Measurements from ENCODE around the gene APBB1IP. TPM values are rescaled to one million over a fixed set of nuclear protein-coding genes. Genes with fewer than 3 reads are reported as not detected.
A peak's percentile ranks its signal among the peaks of the same experiment; 100 is the strongest.

The APBB1IP gene
- total RNA-seq, 3 donors from 2014 or later (not counting 1 experiment from before 2014, with no cell fraction given) = 92.5 to 119 (median 100) TPM

DNA sequence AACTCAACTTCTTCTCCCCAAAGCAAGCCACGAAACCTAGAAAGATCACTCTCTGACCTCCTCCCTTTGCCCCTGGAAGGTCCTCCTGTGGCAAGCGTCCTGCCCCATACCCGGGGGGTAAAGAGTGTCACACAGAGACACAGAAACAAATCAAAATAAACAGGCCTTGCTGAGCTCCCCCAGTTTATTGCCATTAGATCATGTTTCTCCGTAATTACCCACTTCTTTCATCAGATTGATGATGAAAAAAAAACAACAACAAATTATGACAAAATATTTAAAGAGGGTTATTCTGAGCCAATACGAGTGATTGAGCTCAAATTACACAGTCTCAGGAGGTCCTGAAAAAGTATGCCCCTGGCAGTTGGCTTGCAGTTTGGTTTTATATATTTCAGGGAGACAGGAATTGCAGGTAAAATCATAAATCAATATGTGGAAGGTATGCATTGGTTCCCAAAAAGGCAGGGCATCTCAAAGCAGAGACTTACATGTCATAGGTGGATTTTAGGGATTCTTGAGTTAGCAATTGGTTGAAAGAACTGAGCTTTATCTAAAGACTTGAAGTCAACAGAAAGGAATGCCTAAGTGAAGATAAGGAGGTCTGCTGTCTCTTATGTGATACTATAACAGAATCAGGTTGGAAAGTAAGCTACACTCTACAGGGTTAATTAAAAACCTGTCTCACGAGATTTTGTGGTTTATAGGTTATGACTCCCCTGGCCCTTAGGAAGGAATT lies 86.2 kb downstream of the APBB1IP start:
- no peak for DNase-seq
- intact Hi-C loops (cut with micrococcal nuclease) = no loop called here

DNA sequence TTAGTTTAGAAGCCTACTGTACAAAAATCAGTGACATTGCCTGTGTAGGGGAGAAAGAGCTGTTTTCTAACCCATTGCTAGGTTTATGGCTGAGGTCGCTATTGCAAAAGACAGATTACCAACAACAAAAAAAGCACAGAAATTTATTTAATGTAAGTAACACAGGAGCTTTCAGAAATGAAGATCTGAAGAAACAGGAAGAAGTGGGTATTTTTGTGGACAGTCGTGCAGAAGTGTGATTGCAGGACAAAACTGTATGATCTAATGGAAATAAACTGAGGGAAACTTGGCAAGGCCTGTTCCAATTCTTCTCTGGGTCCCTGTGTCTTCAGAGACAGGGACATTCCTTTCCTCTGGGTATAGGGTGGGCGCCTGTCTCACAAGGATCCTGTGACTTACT lies 87.4 kb downstream of the APBB1IP start:
- ATAC-seq (no peak), DNase-seq (no peak)
- H3K4me1 Mint-ChIP-seq = peaks cover 29 to 35% of the 10 kb centered on the region in 2 donors
- Histone ChIP-seq H3K27ac (ENCODE audit: low read length) (peak overlapping the region; percentile 48), H3K4me3 (ENCODE audit: low read length) (no peak overlapping the region), H3K4me1 (ENCODE audit: control insufficient read depth, insufficient read depth, low read length) (peaks cover 13% of the 10 kb centered on the region), H3K27me3 (ENCODE audit: control insufficient read depth, insufficient read depth, low read length) (no peaks in the 10 kb centered on the region), H3K9me3 (ENCODE audit: control insufficient read depth, insufficient read depth, low read length) (no peaks in the 10 kb centered on the region), H3K36me3 (ENCODE audit: control insufficient read depth, insufficient read depth, low read length) (peaks cover 63% of the 10 kb centered on the region)
- whole genome bisulfite sequencing (ENCODE audit: insufficient coverage) = 48% methylated on average over 2 of the region's 3 CpGs
- intact Hi-C loops (cut with micrococcal nuclease) = no loop called here
- H3K9me3 Mint-ChIP-seq = no peaks in the 10 kb centered on the region
- peak overlapping the region; percentile 69 to 80 for H3K27ac Mint-ChIP-seq
- H3K27me3 Mint-ChIP-seq (ENCODE audit: low read depth in 2 of 2) = no peaks in the 10 kb centered on the region
- peak overlapping the region; percentile 32 for H3K4me3 Mint-ChIP-seq
- TF ChIP-seq, protein P1, sequence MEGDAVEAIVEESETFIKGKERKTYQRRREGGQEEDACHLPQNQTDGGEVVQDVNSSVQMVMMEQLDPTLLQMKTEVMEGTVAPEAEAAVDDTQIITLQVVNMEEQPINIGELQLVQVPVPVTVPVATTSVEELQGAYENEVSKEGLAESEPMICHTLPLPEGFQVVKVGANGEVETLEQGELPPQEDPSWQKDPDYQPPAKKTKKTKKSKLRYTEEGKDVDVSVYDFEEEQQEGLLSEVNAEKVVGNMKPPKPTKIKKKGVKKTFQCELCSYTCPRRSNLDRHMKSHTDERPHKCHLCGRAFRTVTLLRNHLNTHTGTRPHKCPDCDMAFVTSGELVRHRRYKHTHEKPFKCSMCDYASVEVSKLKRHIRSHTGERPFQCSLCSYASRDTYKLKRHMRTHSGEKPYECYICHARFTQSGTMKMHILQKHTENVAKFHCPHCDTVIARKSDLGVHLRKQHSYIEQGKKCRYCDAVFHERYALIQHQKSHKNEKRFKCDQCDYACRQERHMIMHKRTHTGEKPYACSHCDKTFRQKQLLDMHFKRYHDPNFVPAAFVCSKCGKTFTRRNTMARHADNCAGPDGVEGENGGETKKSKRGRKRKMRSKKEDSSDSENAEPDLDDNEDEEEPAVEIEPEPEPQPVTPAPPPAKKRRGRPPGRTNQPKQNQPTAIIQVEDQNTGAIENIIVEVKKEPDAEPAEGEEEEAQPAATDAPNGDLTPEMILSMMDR (IDR thresholded peaks at IDR 0.05) = no peak
- H3K36me3 Mint-ChIP-seq = no peaks in the 10 kb centered on the region

More for the DNA sequence above, 86.2 kb downstream of the APBB1IP start:
- Mint-ChIP-seq H3K36me3 (no peaks in the 10 kb centered on the region), H3K27ac (peak overlapping the region; percentile 69 to 80), H3K4me3 (no peak overlapping the region), H3K27me3 (ENCODE audit: low read depth in 2 of 2) (no peaks in the 10 kb centered on the region), H3K4me1 (peaks cover 42 to 48% of the 10 kb centered on the region in 2 donors), H3K9me3 (no peaks in the 10 kb centered on the region)
- H3K4me3 ChIP-seq (ENCODE audit: low read length) = no peak overlapping the region
- TF ChIP-seq, protein P1 (IDR thresholded peaks at IDR 0.05) = no peak
- H3K36me3 ChIP-seq (ENCODE audit: control insufficient read depth, insufficient read depth, low read length) = peaks cover 65% of the 10 kb centered on the region
- WGBS (ENCODE audit: insufficient coverage) = 98% methylated on average over 5 of the region's 6 CpGs
- ATAC-seq = no peak
- no peaks in the 10 kb centered on the region for H3K9me3 ChIP-seq (ENCODE audit: control insufficient read depth, insufficient read depth, low read length)
- no peaks in the 10 kb centered on the region for H3K27me3 ChIP-seq (ENCODE audit: control insufficient read depth, insufficient read depth, low read length)
- no peak overlapping the region for H3K27ac ChIP-seq (ENCODE audit: low read length)
- H3K4me1 ChIP-seq (ENCODE audit: control insufficient read depth, insufficient read depth, low read length) = peaks cover 18% of the 10 kb centered on the region

DNA sequence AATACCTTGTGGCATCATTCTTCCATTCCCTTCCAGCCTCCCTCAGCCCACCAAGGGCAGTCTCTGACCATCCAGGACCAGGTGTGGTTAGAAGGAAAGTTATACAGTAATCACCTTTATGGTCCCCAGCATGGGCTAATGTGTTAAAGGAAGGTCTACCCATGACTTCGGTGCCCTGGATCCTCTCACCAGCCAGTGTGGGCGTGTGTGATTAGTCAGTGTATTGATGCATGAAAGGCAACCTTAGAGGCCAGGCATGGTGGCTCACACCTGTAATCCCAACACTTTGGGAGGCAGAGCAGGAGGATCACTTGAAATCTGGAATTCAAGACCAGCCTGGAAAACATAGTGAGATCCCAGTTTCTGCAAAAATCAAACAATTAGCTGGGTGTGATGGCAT lies 88.9 kb downstream of the APBB1IP start:
- ATAC-seq = no peak
- Histone ChIP-seq H3K27me3 (ENCODE audit: control insufficient read depth, insufficient read depth, low read length) (no peaks in the 10 kb centered on the region), H3K36me3 (ENCODE audit: control insufficient read depth, insufficient read depth, low read length) (peaks cover 63% of the 10 kb centered on the region), H3K9me3 (ENCODE audit: control insufficient read depth, insufficient read depth, low read length) (no peaks in the 10 kb centered on the region), H3K4me1 (ENCODE audit: control insufficient read depth, insufficient read depth, low read length) (peaks cover 7% of the 10 kb centered on the region), H3K27ac (ENCODE audit: low read length) (no peak overlapping the region), H3K4me3 (ENCODE audit: low read length) (no peak overlapping the region)
- no peak overlapping the region for H3K4me3 Mint-ChIP-seq
- 81% methylated on average over 2 of the region's 2 CpGs for WGBS (ENCODE audit: insufficient coverage)
- H3K27me3 Mint-ChIP-seq (ENCODE audit: low read depth in 2 of 2) = no peaks in the 10 kb centered on the region
- peak overlapping the region in 1 of 2 donors; percentile 40 for H3K27ac Mint-ChIP-seq
- H3K36me3 Mint-ChIP-seq = no peaks in the 10 kb centered on the region
- intact Hi-C loops (cut with micrococcal nuclease) = no loop called here
- H3K9me3 Mint-ChIP-seq = no peaks in the 10 kb centered on the region
- peaks cover 19 to 23% of the 10 kb centered on the region in 2 donors for H3K4me1 Mint-ChIP-seq
- TF ChIP-seq, protein P1 (IDR thresholded peaks at IDR 0.05) = no peak
- DNase-seq = no peak

Data from natural killer cell (primary cell).